Dendritic cell treated with granulocyte-macrophage colony-stimulating factor and Interleukin-4, amounts not matched to agents 40 ng/mL and 50 ng/mL, for 4 days (primary cell): Measurements from ENCODE around the gene INPP5F.
"Not testable (repeated sequence)": the region's sequence is repeated elsewhere in the genome, so short reads cannot be mapped to it uniquely, and the experiment has no call there.

ENCODE experiments used
- H3K27ac Mint-ChIP-seq: one replicate; pipeline ENCODE4 v1.8.0; 2022; ENCODE audit warnings: mild to moderate bottlenecking, mixed read lengths
- H3K27me3 Mint-ChIP-seq: one replicate; pipeline ENCODE4 v1.8.0; 2022; ENCODE audit warnings: mild to moderate bottlenecking, mixed read lengths
- H3K36me3 Mint-ChIP-seq: one replicate; pipeline ENCODE4 v1.8.0; 2022; ENCODE audit warnings: low read depth, mixed read lengths
- H3K4me1 Mint-ChIP-seq: one replicate; pipeline ENCODE4 v1.8.0; 2022; ENCODE audit warnings: low read depth, mixed read lengths
- H3K4me3 Mint-ChIP-seq: one replicate; pipeline ENCODE4 v1.8.0; 2022; ENCODE audit warnings: mild to moderate bottlenecking, moderate library complexity, mixed read lengths
- H3K9me3 Mint-ChIP-seq: one replicate; pipeline ENCODE4 v1.8.0; 2022; ENCODE audit warnings: mixed read lengths
- intact Hi-C: fragments of 100-400 bp; cut with micrococcal nuclease; formaldehyde crosslinking; loops from one replicate; pipeline ENCODE4 v1.15.0; 2022

The INPP5F gene

GRCh38 chr10:119783665-119784027, 57.8 kb downstream of the INPP5F start:
- Mint-ChIP-seq H3K4me3 (no peak overlapping the region), H3K9me3 (no peaks in the 10 kb centered on the region), H3K27me3 (peaks cover 8% of the 10 kb centered on the region), H3K4me1 (peaks cover 24% of the 10 kb centered on the region), H3K36me3 (no peaks in the 10 kb centered on the region), H3K27ac (no peak overlapping the region)
- intact Hi-C loops = no loop called here

DNA sequence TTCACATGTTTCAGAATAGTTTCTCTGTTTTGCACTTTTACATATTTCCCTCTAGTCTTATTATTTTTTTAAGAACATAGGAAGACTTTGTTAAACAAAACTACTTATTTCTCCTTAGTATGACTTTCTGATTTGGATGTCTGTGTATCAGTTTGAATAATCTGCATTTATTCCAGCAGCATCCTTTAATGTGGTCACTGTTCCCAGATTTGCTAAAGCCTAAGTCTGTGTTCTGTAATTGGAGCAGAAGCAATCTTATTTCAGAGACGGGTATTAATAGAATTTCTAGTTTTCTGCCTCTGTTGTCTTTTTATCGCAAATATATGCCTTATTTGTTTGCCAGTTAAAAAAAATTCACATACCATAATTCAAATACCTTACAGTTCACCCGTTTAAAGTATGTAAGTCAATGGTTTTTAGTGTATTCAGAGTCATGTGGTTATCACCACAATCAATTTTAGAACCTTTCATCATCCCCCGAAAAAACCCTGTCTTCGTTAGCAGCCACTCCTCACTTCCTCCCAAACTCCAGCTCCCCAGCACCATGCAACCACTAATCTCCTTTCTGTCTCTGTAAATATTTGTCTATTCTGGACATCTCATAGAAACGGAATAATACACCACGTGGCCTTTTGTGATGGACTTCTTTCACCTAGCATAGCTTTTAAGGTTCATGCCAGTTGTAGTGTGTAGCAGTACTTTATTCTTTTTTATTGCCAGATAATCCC, 58.7 kb downstream of the INPP5F start:
- Mint-ChIP-seq H3K27ac (peak overlapping the region; percentile 24), H3K36me3 (no peaks in the 10 kb centered on the region), H3K4me1 (peaks cover 24% of the 10 kb centered on the region), H3K4me3 (no peak overlapping the region), H3K9me3 (no peaks in the 10 kb centered on the region), H3K27me3 (peaks cover 10% of the 10 kb centered on the region)
- intact Hi-C loops = no loop called here

- Mint-ChIP-seq H3K4me1 (peaks cover 24% of the 10 kb centered on the region), H3K36me3 (no peaks in the 10 kb centered on the region), H3K27ac (no peak overlapping the region), H3K9me3 (no peaks in the 10 kb centered on the region), H3K27me3 (peaks cover 14% of the 10 kb centered on the region), H3K4me3 (no peak overlapping the region)
- intact Hi-C loops = no loop called here
These were observed 60.4 kb downstream of the INPP5F start for GRCh38 chr10:119786117-119786769.

GRCh38 chr10:119795101-119795500, 69.3 kb downstream of the INPP5F start:
- H3K4me1 Mint-ChIP-seq, H3K4me3 Mint-ChIP-seq, H3K27me3 Mint-ChIP-seq, H3K9me3 Mint-ChIP-seq, intact Hi-C loops, H3K27ac Mint-ChIP-seq: not testable (repeated sequence)
- H3K36me3 Mint-ChIP-seq = peaks cover 16% of the 10 kb centered on the region

DNA sequence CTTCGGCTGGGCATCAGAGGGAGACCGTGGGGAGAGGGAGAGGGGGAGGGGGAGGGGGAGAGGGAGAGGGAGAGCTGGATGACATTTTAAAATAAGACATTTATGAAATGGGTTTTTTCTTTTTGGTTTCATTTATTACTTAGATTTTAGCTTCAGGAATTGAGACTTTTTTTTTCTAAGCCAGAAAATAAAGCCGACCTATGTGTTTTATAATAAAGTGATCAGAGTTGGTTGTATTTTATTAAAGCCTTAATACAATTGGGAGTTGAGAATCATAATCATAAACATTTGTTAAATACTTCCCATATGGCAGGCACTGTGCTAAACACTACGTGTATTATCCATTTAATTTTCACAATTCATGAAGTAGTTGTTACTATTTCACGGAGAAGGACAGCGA, 70.2 kb downstream of the INPP5F start:
- H3K4me1 Mint-ChIP-seq = no peaks in the 10 kb centered on the region
- no peak overlapping the region for H3K4me3 Mint-ChIP-seq
- intact Hi-C loops = no loop called here
- H3K27ac Mint-ChIP-seq = no peak overlapping the region
- H3K36me3 Mint-ChIP-seq = peaks cover 16% of the 10 kb centered on the region
- H3K27me3 Mint-ChIP-seq = no peaks in the 10 kb centered on the region
- no peaks in the 10 kb centered on the region for H3K9me3 Mint-ChIP-seq

DNA sequence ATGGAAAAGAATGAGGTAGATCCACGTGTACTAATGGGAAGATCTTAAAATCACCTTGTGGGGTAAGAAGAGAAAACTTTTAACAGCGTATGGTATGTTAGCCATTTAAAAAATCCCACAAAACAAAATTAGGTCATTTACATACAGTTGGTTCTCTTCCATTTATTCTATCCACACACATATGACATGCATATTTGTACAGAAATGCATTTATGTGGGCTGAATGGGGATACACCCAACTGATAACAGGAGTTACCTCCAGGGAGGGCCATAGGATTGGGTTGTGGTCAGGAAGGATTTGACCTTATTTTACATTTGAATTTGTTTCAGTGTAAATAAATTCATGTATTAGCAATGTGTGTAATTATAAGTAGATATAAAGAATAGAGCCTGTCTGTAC, 75.3 kb downstream of the INPP5F start:
- Mint-ChIP-seq H3K27me3 (no peaks in the 10 kb centered on the region), H3K36me3 (peaks cover 33% of the 10 kb centered on the region), H3K27ac (no peak overlapping the region), H3K9me3 (no peaks in the 10 kb centered on the region), H3K4me1 (no peaks in the 10 kb centered on the region), H3K4me3 (no peak overlapping the region)
- intact Hi-C loops = loop anchor here (10.0 kb wide), 1 partner anchor 46 kb away; no protein-coding TSS in a partner anchor

DNA sequence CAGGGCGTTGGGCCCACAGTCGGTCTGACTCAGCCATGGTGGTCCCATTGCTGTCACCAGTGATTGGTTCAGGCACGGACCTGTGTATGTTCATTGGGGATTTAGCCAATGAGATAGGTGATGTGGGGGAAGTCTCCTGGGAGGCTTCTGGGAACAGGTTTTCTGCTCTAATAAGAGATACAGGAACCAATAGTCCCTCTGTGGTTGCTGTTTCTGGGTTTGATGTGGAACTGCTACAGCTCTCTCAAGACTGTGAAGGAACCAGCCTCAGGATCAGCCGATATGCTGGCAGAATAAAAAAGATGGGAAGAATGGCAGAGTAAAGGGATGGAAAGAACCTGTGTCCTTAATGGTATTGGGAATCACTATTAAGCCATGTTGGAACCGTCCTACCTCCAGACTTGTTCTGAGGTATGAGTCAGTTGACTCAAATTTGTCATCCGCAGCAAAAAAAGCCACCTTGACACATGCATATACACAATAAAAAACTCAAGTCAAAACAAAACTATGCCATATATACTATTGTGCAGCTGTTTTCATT, 76.2 kb downstream of the INPP5F start:
- H3K36me3 Mint-ChIP-seq = peaks cover 28% of the 10 kb centered on the region
- no peaks in the 10 kb centered on the region for H3K9me3 Mint-ChIP-seq
- no peak overlapping the region for H3K27ac Mint-ChIP-seq
- no peak overlapping the region for H3K4me3 Mint-ChIP-seq
- no peaks in the 10 kb centered on the region for H3K27me3 Mint-ChIP-seq
- intact Hi-C loops = loop anchor here (10.0 kb wide), 1 partner anchor 47 kb away; no protein-coding TSS in a partner anchor
- H3K4me1 Mint-ChIP-seq = no peaks in the 10 kb centered on the region

- H3K4me1 Mint-ChIP-seq = no peaks in the 10 kb centered on the region
- peaks cover 23% of the 10 kb centered on the region for H3K36me3 Mint-ChIP-seq
- H3K9me3 Mint-ChIP-seq = no peaks in the 10 kb centered on the region
- H3K27ac Mint-ChIP-seq = no peak overlapping the region
- intact Hi-C loops = loop anchor here (10.0 kb wide), 1 partner anchor 48 kb away; no protein-coding TSS in a partner anchor
- no peaks in the 10 kb centered on the region for H3K27me3 Mint-ChIP-seq
- no peak overlapping the region for H3K4me3 Mint-ChIP-seq
These were observed 77.4 kb downstream of the INPP5F start for GRCh38 chr10:119803264-119803663.

GRCh38 chr10:119805702-119806230, 79.9 kb downstream of the INPP5F start:
- Mint-ChIP-seq H3K36me3 (peaks cover 17% of the 10 kb centered on the region), H3K9me3 (no peaks in the 10 kb centered on the region), H3K27ac (no peak overlapping the region), H3K4me1 (no peaks in the 10 kb centered on the region), H3K4me3 (no peak overlapping the region), H3K27me3 (no peaks in the 10 kb centered on the region)
- intact Hi-C loops = loop anchor here (10.0 kb wide), 1 partner anchor 51 kb away; no protein-coding TSS in a partner anchor

GRCh38 chr10:119806334-119807130, 80.7 kb downstream of the INPP5F start:
- Mint-ChIP-seq H3K27ac (no peak overlapping the region), H3K36me3 (peaks cover 17% of the 10 kb centered on the region), H3K9me3 (no peaks in the 10 kb centered on the region), H3K4me3 (no peak overlapping the region), H3K27me3 (no peaks in the 10 kb centered on the region), H3K4me1 (no peaks in the 10 kb centered on the region)
- intact Hi-C loops = loop anchor here (10.0 kb wide), 1 partner anchor 52 kb away; no protein-coding TSS in a partner anchor

GRCh38 chr10:119807960-119808697, 82.3 kb downstream of the INPP5F start:
- intact Hi-C loops = loop anchor here (10.0 kb wide), 1 partner anchor 53 kb away; no protein-coding TSS in a partner anchor
- H3K27me3 Mint-ChIP-seq = no peaks in the 10 kb centered on the region
- no peaks in the 10 kb centered on the region for H3K4me1 Mint-ChIP-seq
- peaks cover 22% of the 10 kb centered on the region for H3K36me3 Mint-ChIP-seq
- H3K9me3 Mint-ChIP-seq = no peaks in the 10 kb centered on the region
- no peak overlapping the region for H3K4me3 Mint-ChIP-seq
- H3K27ac Mint-ChIP-seq = no peak overlapping the region

GRCh38 chr10:119811122-119811521, 85.3 kb downstream of the INPP5F start:
- Mint-ChIP-seq H3K27me3 (no peaks in the 10 kb centered on the region), H3K27ac (no peak overlapping the region), H3K4me1 (no peaks in the 10 kb centered on the region), H3K9me3 (no peaks in the 10 kb centered on the region), H3K36me3 (peaks cover 19% of the 10 kb centered on the region), H3K4me3 (no peak overlapping the region)
- intact Hi-C loops = no loop called here

DNA sequence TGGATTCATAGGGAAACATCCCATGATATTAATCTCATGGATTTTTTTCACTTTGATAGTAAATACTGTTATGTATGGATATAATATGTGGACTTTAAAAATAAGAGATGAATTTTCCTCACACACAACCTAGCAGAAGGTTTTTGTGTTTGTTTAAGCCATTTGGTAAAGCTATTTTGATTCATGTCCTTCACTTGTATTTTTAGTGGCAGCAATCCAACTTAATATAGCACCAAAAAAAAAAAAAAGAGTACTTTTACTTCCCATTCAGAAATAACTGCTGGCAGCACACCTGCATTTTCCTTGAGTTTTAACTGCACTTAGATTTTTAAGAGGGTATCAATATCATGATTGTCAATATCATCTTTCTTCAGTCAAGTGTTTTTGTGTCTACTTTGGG, 86.8 kb downstream of the INPP5F start:
- intact Hi-C loops = no loop called here
- H3K27me3 Mint-ChIP-seq = no peaks in the 10 kb centered on the region

More for the DNA sequence above, 86.8 kb downstream of the INPP5F start:
- H3K4me3 Mint-ChIP-seq = no peak overlapping the region
- peaks cover 19% of the 10 kb centered on the region for H3K36me3 Mint-ChIP-seq
- H3K27ac Mint-ChIP-seq = no peak overlapping the region
- no peaks in the 10 kb centered on the region for H3K9me3 Mint-ChIP-seq
- no peaks in the 10 kb centered on the region for H3K4me1 Mint-ChIP-seq
